Heart left ventricle (tissue), 16 donors: ENCODE data around the gene IPO9. TPM values are rescaled to one million over a fixed set of nuclear protein-coding genes. Genes with fewer than 3 reads are reported as not detected.

ENCODE experiments used
- ATAC-seq, 4 donors: fragments of 200-7000 bp; cut with Tn5 transposase; one replicate each; pipeline ENCODE4 v1.9.1; 2020 to 2022; ENCODE audit warnings: moderate library complexity in 4 of 4, mild to moderate bottlenecking in 3 of 4, moderate number of reproducible peaks in 1 of 4
- DNase-seq, 5 donors: peaks; one replicate each; pipeline ENCODE4 v3.0.0-alpha.2; 2020
- H3K27ac ChIP-seq, 12 donors: fragments of 200-600 bp; sonication (generic) in 4 of 12; one replicate each; pipeline versions ENCODE4 v1.5.0 to v1.8.0; 2016 to 2022; ENCODE audit warnings: mild to moderate bottlenecking in 2 of 12
- H3K27me3 ChIP-seq, 9 donors: fragments of 200-600 bp; sonication (generic) in 2 of 9; one replicate each; pipeline versions ENCODE4 v1.5.1 to v1.8.0; 2016 to 2022; ENCODE audit warnings: mild to moderate bottlenecking in 3 of 9
- H3K36me3 ChIP-seq, 9 donors: fragments of 200-600 bp; sonication (generic) in 2 of 9; one replicate each; pipeline versions ENCODE4 v1.5.0 to v1.8.0; 2018 to 2022; ENCODE audit warnings: mild to moderate bottlenecking in 2 of 9
- H3K4me1 ChIP-seq, 12 donors: fragments of 200-600 bp; sonication (generic) in 4 of 12; one replicate each; pipeline versions ENCODE4 v1.5.0 to v1.8.0; 2016 to 2022; ENCODE audit warnings: mild to moderate bottlenecking in 3 of 12
- H3K4me3 ChIP-seq, 12 donors: fragments of 200-600 bp; sonication (generic) in 4 of 12; one replicate each; pipeline versions ENCODE4 v1.5.0 to v1.8.0; 2017 to 2022; ENCODE audit warnings: mild to moderate bottlenecking in 9 of 12, moderate library complexity in 4 of 12
- H3K9me3 ChIP-seq, 12 donors: fragments of 200-600 bp; sonication (generic) in 4 of 12; one replicate each; pipeline versions ENCODE4 v1.5.0 to v1.8.0; 2016 to 2022; ENCODE audit warnings: mild to moderate bottlenecking in 1 of 12
- POLR2A ChIP-seq, 2 donors: fragments of 450-650 bp; IDR thresholded peaks; one replicate each; pipeline ENCODE4 v1.6.1; 2017; ENCODE audit warnings: antibody characterized with exemption in 2 of 2, mild to moderate bottlenecking in 2 of 2, moderate library complexity in 2 of 2
- WGBS, 4 donors: extraction: QIAGEN DNeasy Blood & Tissue Kit in 2 of 4; methylation state at CpG; one replicate each; pipeline versions ENCODE4 v1.1.5 to v1.1.7; 2013 to 2018; 5-methylcytosine and 5-hydroxymethylcytosine counted together
- intact Hi-C, 10 donors: fragments of 100-400 bp; cut with DNase I; formaldehyde crosslinking; loops; one replicate each; pipeline versions ENCODE4 v1.11.1 to v1.14.2; 2022
- polyA plus RNA-seq, 2 donors: library from polyadenylated mRNA; stranded (reverse); fragments of 200-250 nt; gene quantifications; one replicate each; pipeline ENCODE4 v1.2.3, GENCODE V29; 2013
- total RNA-seq, 9 donors: library from RNA; depleted of rRNA in 2 of 9; stranded (reverse); fragments of >200 nt in 2 of 9; fragmentation: NEBNext Ultra II Directional in 3 of 9; extraction: Animal tissue kit (Norgen Biotek cat#: 25700) in 3 of 9; gene quantifications; one replicate each; pipeline versions ENCODE4 v1.1.0 to v1.2.4, GENCODE V29; 2016 to 2023
- TF ChIP-seq, protein P1 (sequence below), 12 donors: fragments of 200-600 bp; sonication (generic) in 4 of 12; IDR thresholded peaks; one replicate each; pipeline versions ENCODE4 v1.5.0 to v1.8.0; 2018 to 2022; ENCODE audit warnings: antibody characterized with exemption in 12 of 12, mild to moderate bottlenecking in 5 of 12
- donor health status: ischemic (EF 13 %, LVEDD 7.1; RV severe dilation, severe dysfunction).
- donor health status: healthy with polysubstance abuse.
- donor health status: DM: no; HTN: yes; CAD: no.
- donor health status: DM: no; HTN: no; CAD: no.
- donor health status: ischemic (EF 25% LVEDD 6.9; RV normal size, moderate dysfunction).
- donor health status: ischemic (EF 25% LVEDD 5.7; RV mildly dilated, moderate dysfunction).
- donor health status: healthy.
- donor health status: DM: yes; HTN: yes; CAD: no.
- donor health status: ischemic (EF 35%, LVEDD 5.7; RV mildly dilated, moderate dysfunction).
- donor health status: nonischemic (EF 11% LVEDD 7.7; RV severe dilation, severe dysfunction).
- donor health status: DM: yes; HTN: yes; CAD: no.
- donor health status: PGD.
- donor health status: ischemic (EF 29% LVEDD 5.4; RV normal size, mild dysfunction).
- donor health status: nonischemic (EF 23%, LVEDD 6.1; RV moderate dilation, normal function).

The IPO9 gene
- total and polyA plus RNA-seq, 11 donors = 9.8 to 35.4 (median 22.9) TPM

- Histone ChIP-seq H3K27ac (no peak overlapping the region), H3K4me1 (peaks cover 0 to 5% (median 0%) of the 10 kb centered on the region in 12 donors), H3K9me3 (no peaks in the 10 kb centered on the region), H3K27me3 (no peaks in the 10 kb centered on the region), H3K36me3 (peaks cover 0 to 99% (median 80%) of the 10 kb centered on the region in 9 donors), H3K4me3 (no peak overlapping the region)
- ATAC-seq (no peak), DNase-seq (no peak)
- intact Hi-C loops = no loop called here
- no peak for TF ChIP-seq POLR2A (IDR thresholded peaks at IDR 0.05)
- TF ChIP-seq, protein P1, sequence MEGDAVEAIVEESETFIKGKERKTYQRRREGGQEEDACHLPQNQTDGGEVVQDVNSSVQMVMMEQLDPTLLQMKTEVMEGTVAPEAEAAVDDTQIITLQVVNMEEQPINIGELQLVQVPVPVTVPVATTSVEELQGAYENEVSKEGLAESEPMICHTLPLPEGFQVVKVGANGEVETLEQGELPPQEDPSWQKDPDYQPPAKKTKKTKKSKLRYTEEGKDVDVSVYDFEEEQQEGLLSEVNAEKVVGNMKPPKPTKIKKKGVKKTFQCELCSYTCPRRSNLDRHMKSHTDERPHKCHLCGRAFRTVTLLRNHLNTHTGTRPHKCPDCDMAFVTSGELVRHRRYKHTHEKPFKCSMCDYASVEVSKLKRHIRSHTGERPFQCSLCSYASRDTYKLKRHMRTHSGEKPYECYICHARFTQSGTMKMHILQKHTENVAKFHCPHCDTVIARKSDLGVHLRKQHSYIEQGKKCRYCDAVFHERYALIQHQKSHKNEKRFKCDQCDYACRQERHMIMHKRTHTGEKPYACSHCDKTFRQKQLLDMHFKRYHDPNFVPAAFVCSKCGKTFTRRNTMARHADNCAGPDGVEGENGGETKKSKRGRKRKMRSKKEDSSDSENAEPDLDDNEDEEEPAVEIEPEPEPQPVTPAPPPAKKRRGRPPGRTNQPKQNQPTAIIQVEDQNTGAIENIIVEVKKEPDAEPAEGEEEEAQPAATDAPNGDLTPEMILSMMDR (IDR thresholded peaks at IDR 0.05) = no peak
These were observed 28.7 kb upstream of the IPO9 start for GRCh38 chr1:201800246-201800645.

GRCh38 chr1:201806801-201807200 is 22.2 kb upstream of the IPO9 start:
- TF ChIP-seq, protein P1 (IDR thresholded peaks at IDR 0.05) = no peak
- no peak for TF ChIP-seq POLR2A (IDR thresholded peaks at IDR 0.05)
- no peak for ATAC-seq
- WGBS, 4 donors = 89 to 92% (median 91%) methylated on average over 4 of the region's 4 CpGs
- intact Hi-C loops = no loop called here
- Histone ChIP-seq H3K9me3 (no peaks in the 10 kb centered on the region), H3K36me3 (peaks cover 3 to 99% (median 91%) of the 10 kb centered on the region in 9 donors), H3K27ac (no peak overlapping the region), H3K27me3 (no peaks in the 10 kb centered on the region), H3K4me3 (no peak overlapping the region), H3K4me1 (peaks cover 0 to 7% (median 0%) of the 10 kb centered on the region in 12 donors)
- no peak for DNase-seq

DNA sequence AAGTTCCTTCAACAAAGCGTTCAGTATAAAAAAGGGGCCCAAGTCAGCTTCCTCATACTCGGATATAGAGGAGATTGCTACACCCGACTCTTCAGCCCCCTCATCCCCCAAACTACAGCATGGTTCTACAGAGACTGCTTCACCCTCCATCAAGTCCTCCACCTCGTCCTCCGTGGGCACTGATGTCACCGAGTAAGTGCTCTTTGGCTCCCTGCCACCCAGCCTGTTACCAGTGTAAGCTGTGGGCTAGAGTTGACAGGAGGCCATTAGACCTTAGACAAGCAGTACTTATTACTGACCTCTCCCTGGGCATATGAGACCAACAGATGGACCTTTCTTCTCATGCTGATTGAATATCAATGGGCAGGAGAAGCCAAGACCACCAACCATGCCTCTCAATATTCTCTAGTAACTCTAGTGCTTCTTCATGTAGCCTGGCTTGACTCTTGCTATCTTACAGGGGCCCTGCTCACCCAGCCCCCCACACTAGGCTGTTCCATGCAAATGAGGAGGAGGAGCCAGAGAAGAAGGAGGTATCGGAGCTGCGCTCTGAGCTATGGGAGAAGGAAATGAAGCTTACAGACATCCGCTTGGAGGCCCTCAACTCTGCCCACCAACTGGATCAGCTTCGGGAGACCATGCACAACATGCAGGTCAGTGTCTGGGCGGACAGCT is 20.9 kb upstream of the IPO9 start:
- peaks cover 6 to 100% (median 99%) of the 10 kb centered on the region in 9 donors for H3K36me3 ChIP-seq
- H3K9me3 ChIP-seq = no peaks in the 10 kb centered on the region
- peak; percentile 75 to 83 (median 77) for ATAC-seq
- peak; percentile 56 to 84 (median 72) for DNase-seq
- H3K4me1 ChIP-seq = peaks cover 0 to 7% (median 0%) of the 10 kb centered on the region in 12 donors
- peak overlapping the region in 6 of 12 donors; percentile 13 to 49 (median 34) for H3K27ac ChIP-seq
- 73 to 81% (median 77%) methylated on average over 11 of the region's 11 CpGs for WGBS, 4 donors
- H3K4me3 ChIP-seq = no peak overlapping the region
- TF ChIP-seq, protein P1 (IDR thresholded peaks at IDR 0.05) = no peak
- no peak for TF ChIP-seq POLR2A (IDR thresholded peaks at IDR 0.05)
- intact Hi-C loops = no loop called here
- no peaks in the 10 kb centered on the region for H3K27me3 ChIP-seq

DNA sequence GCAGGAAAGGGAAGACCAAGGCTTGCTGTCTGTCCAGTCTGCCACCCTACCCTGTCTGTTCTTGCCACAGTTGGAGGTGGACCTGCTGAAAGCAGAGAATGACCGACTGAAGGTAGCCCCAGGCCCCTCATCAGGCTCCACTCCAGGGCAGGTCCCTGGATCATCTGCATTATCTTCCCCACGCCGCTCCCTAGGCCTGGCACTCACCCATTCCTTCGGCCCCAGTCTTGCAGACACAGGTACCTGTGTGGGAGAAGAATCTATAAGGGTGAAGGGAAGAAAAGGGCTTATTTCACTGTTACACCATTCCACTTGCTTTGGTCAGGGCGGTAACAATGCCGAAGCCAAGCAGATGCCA is 20.3 kb upstream of the IPO9 start:
- no peak for TF ChIP-seq POLR2A (IDR thresholded peaks at IDR 0.05)
- TF ChIP-seq, protein P1 (IDR thresholded peaks at IDR 0.05) = no peak
- WGBS, 4 donors = 91 to 97% (median 93%) methylated on average over 6 of the region's 6 CpGs
- H3K27ac ChIP-seq = peak overlapping the region in 6 of 12 donors; percentile 13 to 49 (median 34)
- DNase-seq (no peak), ATAC-seq (peak in 2 of 4 donors; percentile 3 to 4)
- peaks cover 6 to 100% (median 99%) of the 10 kb centered on the region in 9 donors for H3K36me3 ChIP-seq
- no peaks in the 10 kb centered on the region for H3K27me3 ChIP-seq
- intact Hi-C loops = no loop called here
- H3K4me1 ChIP-seq = peaks cover 0 to 7% (median 0%) of the 10 kb centered on the region in 12 donors
- no peak overlapping the region for H3K4me3 ChIP-seq
- no peaks in the 10 kb centered on the region for H3K9me3 ChIP-seq
